Measurements from ENCODE around the gene FGF21. TPM values are rescaled to one million over a fixed set of nuclear protein-coding genes. Genes with fewer than 3 reads are reported as not detected.

The FGF21 gene, protein sequence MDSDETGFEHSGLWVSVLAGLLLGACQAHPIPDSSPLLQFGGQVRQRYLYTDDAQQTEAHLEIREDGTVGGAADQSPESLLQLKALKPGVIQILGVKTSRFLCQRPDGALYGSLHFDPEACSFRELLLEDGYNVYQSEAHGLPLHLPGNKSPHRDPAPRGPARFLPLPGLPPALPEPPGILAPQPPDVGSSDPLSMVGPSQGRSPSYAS
- total RNA-seq (2014; rRNA removed) (not detected in 2 replicates), Bru-seq, nascent RNA (not detected), BruChase-seq, experiment 1, labeled RNA remaining after a 6-hour chase (percentile 20 among the genes with signal in this experiment), BruChase-seq, experiment 2, labeled RNA remaining after a 2-hour chase (percentile 18 among the genes with signal in this experiment)
- long read RNA-seq = 0 reads

DNA sequence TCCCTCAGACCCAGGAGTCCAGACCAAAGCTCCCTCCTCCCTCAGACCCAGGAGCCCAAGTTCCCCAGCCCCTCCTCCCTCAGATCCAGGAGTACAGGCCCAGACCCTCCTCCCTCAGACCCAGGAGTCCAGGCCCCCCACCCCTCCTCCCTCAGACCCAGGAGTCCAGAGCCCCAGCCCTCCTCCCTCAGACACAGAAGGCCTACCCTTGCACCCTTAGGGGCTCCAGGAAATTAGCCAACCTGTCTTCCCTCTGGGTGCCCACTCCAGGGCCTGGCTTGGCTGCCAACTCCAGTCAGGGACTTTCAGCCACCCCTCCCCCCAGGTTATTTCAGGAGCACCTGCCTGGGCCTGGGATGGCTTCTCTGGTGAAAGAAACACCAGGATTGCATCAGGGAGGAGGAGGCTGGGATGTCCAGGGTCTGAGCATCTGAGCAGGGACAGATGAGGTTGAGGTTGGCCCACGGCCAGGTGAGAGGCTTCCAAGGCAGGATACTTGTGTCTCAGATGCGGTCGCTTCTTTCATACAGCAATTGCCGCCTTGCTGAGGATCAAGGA lies at the start of gene FGF21:
FGF21 (plus strand) TSS at position 441 of the 558 bp plus-strand sequence. CDS start 713 bp downstream, outside the sequence.
- no peaks in the 10 kb centered on the region for H4K20me1 ChIP-seq (ENCODE audit: low read length)
- peaks cover 5% of the 10 kb centered on the region; the same call in 1 of the 2 replicates for H3K4me1 ChIP-seq (ENCODE audit: insufficient read depth, low read length)
- H3K9ac ChIP-seq (ENCODE audit: low read length) = no peak within 1 kb of the TSS
- intact Hi-C loops (cut with micrococcal nuclease) = no loop called here
- H3K9me3 ChIP-seq (ENCODE audit: low read length) = no peaks in the 10 kb centered on the region
- no peak within 1 kb of the TSS for H3K4me2 ChIP-seq (ENCODE audit: low read length)
- no peak for ATAC-seq
- CTCF ChIA-PET = no interaction called here
- H3K79me2 ChIP-seq (ENCODE audit: low read length) = peaks cover 21% of the 10 kb centered on the region
- H3F3A ChIP-seq (ENCODE audit: low read length, unreplicated experiment) = no peaks in the 10 kb centered on the region
- H2AFZ ChIP-seq (ENCODE audit: low read length) = no peak within 1 kb of the TSS
- no TSS peak for BruUV-seq (replicated peaks)
- H3K36me3 ChIP-seq (ENCODE audit: low read depth, low read length) = no peaks in the 10 kb centered on the region; the same call in 1 of the 2 replicates
- TF ChIP-seq, protein P1, sequence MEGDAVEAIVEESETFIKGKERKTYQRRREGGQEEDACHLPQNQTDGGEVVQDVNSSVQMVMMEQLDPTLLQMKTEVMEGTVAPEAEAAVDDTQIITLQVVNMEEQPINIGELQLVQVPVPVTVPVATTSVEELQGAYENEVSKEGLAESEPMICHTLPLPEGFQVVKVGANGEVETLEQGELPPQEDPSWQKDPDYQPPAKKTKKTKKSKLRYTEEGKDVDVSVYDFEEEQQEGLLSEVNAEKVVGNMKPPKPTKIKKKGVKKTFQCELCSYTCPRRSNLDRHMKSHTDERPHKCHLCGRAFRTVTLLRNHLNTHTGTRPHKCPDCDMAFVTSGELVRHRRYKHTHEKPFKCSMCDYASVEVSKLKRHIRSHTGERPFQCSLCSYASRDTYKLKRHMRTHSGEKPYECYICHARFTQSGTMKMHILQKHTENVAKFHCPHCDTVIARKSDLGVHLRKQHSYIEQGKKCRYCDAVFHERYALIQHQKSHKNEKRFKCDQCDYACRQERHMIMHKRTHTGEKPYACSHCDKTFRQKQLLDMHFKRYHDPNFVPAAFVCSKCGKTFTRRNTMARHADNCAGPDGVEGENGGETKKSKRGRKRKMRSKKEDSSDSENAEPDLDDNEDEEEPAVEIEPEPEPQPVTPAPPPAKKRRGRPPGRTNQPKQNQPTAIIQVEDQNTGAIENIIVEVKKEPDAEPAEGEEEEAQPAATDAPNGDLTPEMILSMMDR (conservative IDR thresholded peaks at IDR 0.05; ENCODE audit: low read depth, low read length) = no peak
- TF ChIP-seq EZH2 (IDR thresholded peaks at IDR 0.05; ENCODE audit: low read length, unreplicated experiment) = no peak
- no peak for TF ChIP-seq EZH2phosphoT487 (IDR thresholded peaks at IDR 0.05; ENCODE audit: borderline replicate concordance, low read length)
- H3K27me3 ChIP-seq (ENCODE audit: low read length) = no peaks in the 10 kb centered on the region
- no peak within 1 kb of the TSS for H3K27ac ChIP-seq (ENCODE audit: low read length)
- H3K9me2 ChIP-seq (replicated peaks; ENCODE audit: low read length) = no peaks in the 10 kb centered on the region
- no peak for DNase-seq
- POLR2A ChIA-PET (ENCODE audit: unreplicated experiment) = no interaction called here
- H3K4me3 ChIP-seq (ENCODE audit: low read length) = no peak within 1 kb of the TSS

DNA sequence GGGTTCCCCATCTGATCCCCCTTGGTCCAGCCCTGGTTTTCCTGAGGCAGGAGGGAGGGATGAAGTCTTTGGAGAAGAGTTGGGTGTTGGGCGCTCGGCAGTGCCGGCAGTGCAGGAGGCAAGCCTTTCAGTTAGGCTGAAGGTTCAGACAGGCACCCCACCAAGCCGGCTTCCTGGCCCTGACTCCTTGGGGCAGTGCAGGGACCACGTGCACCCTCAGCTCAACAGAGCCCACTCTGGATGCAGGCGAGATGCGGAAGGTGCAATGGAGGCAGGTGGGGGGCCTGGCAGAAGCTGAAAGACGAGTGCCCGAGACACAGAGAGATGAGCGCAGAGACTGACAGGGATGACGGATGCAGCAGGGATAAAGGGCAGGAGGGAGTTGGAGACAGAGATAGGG lies 46.9 kb upstream of the FGF21 start:
- BruUV-seq (replicated peaks) = no TSS peak
- no peaks in the 10 kb centered on the region for H3K9me3 ChIP-seq (ENCODE audit: low read length)
- H3K4me2 ChIP-seq (ENCODE audit: low read length) = no peak overlapping the region
- POLR2A ChIA-PET (ENCODE audit: unreplicated experiment) = no interaction called here
- H3K27ac ChIP-seq (ENCODE audit: low read length) = no peak overlapping the region
- no peaks in the 10 kb centered on the region; the same call in 1 of the 2 replicates for H3K4me1 ChIP-seq (ENCODE audit: insufficient read depth, low read length)
- TF ChIP-seq EZH2 (IDR thresholded peaks at IDR 0.05; ENCODE audit: low read length, unreplicated experiment) = no peak
- TF ChIP-seq EZH2phosphoT487 (IDR thresholded peaks at IDR 0.05; ENCODE audit: borderline replicate concordance, low read length) = no peak
- TF ChIP-seq, protein P1 (conservative IDR thresholded peaks at IDR 0.05; ENCODE audit: low read depth, low read length) = no peak
- ATAC-seq (no peak), DNase-seq (no peak)
- no peaks in the 10 kb centered on the region for H4K20me1 ChIP-seq (ENCODE audit: low read length)
- CTCF ChIA-PET = no interaction called here
- no peak overlapping the region for H3K9ac ChIP-seq (ENCODE audit: low read length)
- no peaks in the 10 kb centered on the region for H3K36me3 ChIP-seq (ENCODE audit: low read depth, low read length)
- intact Hi-C loops (cut with micrococcal nuclease) = no loop called here
- no peak overlapping the region for H3K4me3 ChIP-seq (ENCODE audit: low read length)
- no peaks in the 10 kb centered on the region for H3K9me2 ChIP-seq (replicated peaks; ENCODE audit: low read length)
- no peaks in the 10 kb centered on the region for H3K27me3 ChIP-seq (ENCODE audit: low read length)
- peaks cover 8% of the 10 kb centered on the region for H3K79me2 ChIP-seq (ENCODE audit: low read length)
- H3F3A ChIP-seq (ENCODE audit: low read length, unreplicated experiment) = no peaks in the 10 kb centered on the region
- no peak overlapping the region for H2AFZ ChIP-seq (ENCODE audit: low read length)

Measured in PC-3 (cell line).